ENCODE measurements around the gene AHDC1. TPM values are rescaled to one million over a fixed set of nuclear protein-coding genes. Genes with fewer than 3 reads are reported as not detected.

AHDC1 gene
- total and polyA plus RNA-seq, 2 of the 13 experiments (the other 11 are each of a cell fraction or from before 2014, with no cell fraction given): 1.0 to 2.7 TPM

GRCh38 chr1:27509127-27510080 is 94.5 kb downstream of the AHDC1 start:
- intact Hi-C loops (cut with micrococcal nuclease; ENCODE audit: unreplicated experiment) (loop anchor here (5.0 kb wide), 1 partner anchor 98 kb away; no protein-coding TSS in a partner anchor), in situ Hi-C loops (cut with HindIII; ENCODE audit: extremely low pct_ligation_motif_present, low pct_unique_long_range_greater_than_20kb) (no loop called here)
- FAIRE-seq (no peak), DNase-seq (ENCODE audit: low spot score) (no peak), ATAC-seq (no peak)
- H3K4me1 ChIP-seq (ENCODE audit: insufficient read depth, low read length): peaks cover 62% of the 10 kb centered on the region
- H2AFZ ChIP-seq (ENCODE audit: low read length): peak overlapping the region; percentile 69
- no peak overlapping the region for H3K4me3 ChIP-seq (replicated peaks in 1 of 3; ENCODE audit: insufficient read depth in 1 of 3, low read depth in 2 of 3, low read length in 3 of 3)
- WGBS (ENCODE audit: low lambda C conversion rate): 20% methylated on average over 8 of the region's 9 CpGs
- peak overlapping the region; percentile 15 for H3K9ac ChIP-seq (ENCODE audit: insufficient read depth, low read depth, low read length)
- ChIA-PET CTCF (ENCODE audit: low intra/inter-chr PET ratio, low total read pairs) (no interaction called here), POLR2A (interaction anchor here (0.5 to 1.4 kb wide), 4 partner anchors 9 to 112 kb away, joined by 3 to 5 read pairs (median 4); partner anchors contain the start of gene WASF2)
- BruUV-seq (replicated peaks): no TSS peak
- peak overlapping the region; percentile 43 for H3K4me2 ChIP-seq (ENCODE audit: low read depth, low read length)
- no peaks in the 10 kb centered on the region for H3K79me2 ChIP-seq (ENCODE audit: insufficient read depth, low read length)
- no peaks in the 10 kb centered on the region for H3K27me3 ChIP-seq (ENCODE audit: control insufficient read depth in 1 of 2, insufficient read depth in 2 of 2, low read length in 2 of 2)
- no peak overlapping the region for H3K27ac ChIP-seq (ENCODE audit: extremely low read length, insufficient read depth, low read length)
- no peaks in the 10 kb centered on the region for H3K9me3 ChIP-seq (ENCODE audit: low read length)
- no peaks in the 10 kb centered on the region for H4K20me1 ChIP-seq (ENCODE audit: insufficient read depth, low read length)
- no peaks in the 10 kb centered on the region for H3K36me3 ChIP-seq (replicated peaks in 1 of 2; ENCODE audit: control insufficient read depth in 1 of 2, insufficient read depth in 2 of 2, low read length in 2 of 2)
- TF ChIP-seq DRAP1 (CRISPR knock-in tag; IDR thresholded peaks at IDR 0.05) (no peak), DMAP1 (CRISPR knock-in tag; IDR thresholded peaks at IDR 0.05) (no peak), CHD2 (IDR thresholded peaks at IDR 0.05; ENCODE audit: low read depth, low read length) (no peak), HCFC1 (IDR thresholded peaks at IDR 0.05; ENCODE audit: low read depth, low read length) (no peak), PHB2 (IDR thresholded peaks at IDR 0.05; ENCODE audit: partially characterized antibody) (no peak), ZFP82 (CRISPR knock-in tag; IDR thresholded peaks at IDR 0.05; ENCODE audit: borderline replicate concordance) (no peak), ZNF567 (CRISPR knock-in tag; IDR thresholded peaks at IDR 0.05; ENCODE audit: borderline replicate concordance) (no peak), GMEB2 (CRISPR knock-in tag; IDR thresholded peaks at IDR 0.05; ENCODE audit: low read depth) (no peak), ZNF335 (CRISPR knock-in tag; IDR thresholded peaks at IDR 0.05) (no peak), CBFB (CRISPR knock-in tag; IDR thresholded peaks at IDR 0.05) (0 out of 2 replicates have a peak, but pooled peaks have one; percentile 16), ZFP36L1 (CRISPR knock-in tag; IDR thresholded peaks at IDR 0.05) (no peak), RORA (CRISPR knock-in tag; IDR thresholded peaks at IDR 0.05) (no peak), SMC3 (IDR thresholded peaks at IDR 0.05; ENCODE audit: low read length) (no peak), HNF1B (CRISPR knock-in tag; IDR thresholded peaks at IDR 0.05) (0 out of 2 replicates have a peak, but pooled peaks have one; percentile 14), JUNB (CRISPR knock-in tag; IDR thresholded peaks at IDR 0.05; ENCODE audit: borderline replicate concordance) (no peak), ZNF17 (CRISPR knock-in tag; IDR thresholded peaks at IDR 0.05) (no peak), ZNF234 (CRISPR knock-in tag; conservative IDR thresholded peaks at IDR 0.05) (peak; percentile 52; the same call in 1 of the 2 replicates), ZNF263 (CRISPR knock-in tag; IDR thresholded peaks at IDR 0.05) (no peak), ZNF749 (CRISPR knock-in tag; IDR thresholded peaks at IDR 0.05; ENCODE audit: borderline replicate concordance) (no peak)

All from HepG2 (cell line).